GM13976 (cell line): ENCODE measurements around the gene IL1RL1.
"Not testable (repeated sequence)": the region's sequence is repeated elsewhere in the genome, so short reads cannot be mapped to it uniquely, and the experiment has no call there.

Experiments used
- DNase-seq: peaks from one replicate; pipeline ENCODE4 v3.0.0; 2012; ENCODE audit warnings: low spot score
- in situ Hi-C: fragments of 300-500 bp; cut with MboI; formaldehyde crosslinking; loops from one replicate; pipeline ENCODE4 v1.12.0; 2022; ENCODE audit warnings: low sequenced_read_pairs, mixed read lengths, inconsistent platforms; ENCODE audit not compliant: unreplicated experiment
- TF ChIP-seq, protein P1 (sequence below): IDR thresholded peaks from 2 replicates; pipeline ENCODE4 v1.5.1; 2012; ENCODE audit warnings: borderline replicate concordance, mild to moderate bottlenecking; ENCODE audit not compliant: insufficient read depth; ENCODE audit errors: extremely low read depth, missing control alignments, control extremely low read depth

Gene IL1RL1

DNA sequence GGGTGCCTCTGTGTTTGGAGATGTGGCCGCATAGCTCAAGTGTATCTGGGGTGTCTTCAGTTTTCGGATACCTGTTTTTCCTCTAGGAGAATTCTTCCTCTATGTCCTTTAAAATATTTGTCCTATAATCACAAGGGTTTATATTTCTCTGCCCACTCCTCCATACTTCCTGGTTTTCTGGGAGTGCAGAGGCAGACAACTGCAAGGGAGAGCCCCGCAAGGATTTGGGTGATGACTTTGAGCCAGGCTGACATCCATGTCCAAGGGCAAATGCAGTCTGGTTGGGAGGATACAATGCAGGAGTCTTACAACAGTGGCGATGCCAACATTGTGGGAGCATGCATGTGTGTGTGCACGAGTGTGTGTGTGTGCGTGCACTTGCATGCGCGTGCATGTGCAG lies 2.1 kb downstream of the IL1RL1 start:
- TF ChIP-seq, protein P1, sequence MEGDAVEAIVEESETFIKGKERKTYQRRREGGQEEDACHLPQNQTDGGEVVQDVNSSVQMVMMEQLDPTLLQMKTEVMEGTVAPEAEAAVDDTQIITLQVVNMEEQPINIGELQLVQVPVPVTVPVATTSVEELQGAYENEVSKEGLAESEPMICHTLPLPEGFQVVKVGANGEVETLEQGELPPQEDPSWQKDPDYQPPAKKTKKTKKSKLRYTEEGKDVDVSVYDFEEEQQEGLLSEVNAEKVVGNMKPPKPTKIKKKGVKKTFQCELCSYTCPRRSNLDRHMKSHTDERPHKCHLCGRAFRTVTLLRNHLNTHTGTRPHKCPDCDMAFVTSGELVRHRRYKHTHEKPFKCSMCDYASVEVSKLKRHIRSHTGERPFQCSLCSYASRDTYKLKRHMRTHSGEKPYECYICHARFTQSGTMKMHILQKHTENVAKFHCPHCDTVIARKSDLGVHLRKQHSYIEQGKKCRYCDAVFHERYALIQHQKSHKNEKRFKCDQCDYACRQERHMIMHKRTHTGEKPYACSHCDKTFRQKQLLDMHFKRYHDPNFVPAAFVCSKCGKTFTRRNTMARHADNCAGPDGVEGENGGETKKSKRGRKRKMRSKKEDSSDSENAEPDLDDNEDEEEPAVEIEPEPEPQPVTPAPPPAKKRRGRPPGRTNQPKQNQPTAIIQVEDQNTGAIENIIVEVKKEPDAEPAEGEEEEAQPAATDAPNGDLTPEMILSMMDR, result no peak
- in situ Hi-C loops, result no loop called here
- no peak for DNase-seq

DNA sequence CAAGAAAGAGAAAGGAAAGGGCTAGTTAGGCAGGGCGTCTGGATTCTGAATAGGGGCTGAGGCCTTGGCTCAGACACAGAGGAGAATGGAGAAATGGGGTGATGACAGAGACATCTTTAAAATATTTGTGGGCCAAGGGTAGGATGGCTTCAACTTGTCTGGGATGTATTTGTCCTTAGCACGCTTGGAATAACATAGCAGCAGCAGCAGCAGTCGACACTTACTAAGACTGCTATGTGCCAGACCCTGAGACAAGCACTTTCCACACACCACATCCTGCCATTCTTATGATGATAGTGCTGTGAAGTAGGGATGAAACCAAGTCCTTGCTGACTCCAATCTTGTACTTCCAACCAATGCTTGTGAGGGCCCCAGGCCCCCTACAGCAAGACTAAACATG lies 2.6 kb downstream of the IL1RL1 start:
- DNase-seq, result no peak
- TF ChIP-seq, protein P1, result no peak
- in situ Hi-C loops, result no loop called here

DNA sequence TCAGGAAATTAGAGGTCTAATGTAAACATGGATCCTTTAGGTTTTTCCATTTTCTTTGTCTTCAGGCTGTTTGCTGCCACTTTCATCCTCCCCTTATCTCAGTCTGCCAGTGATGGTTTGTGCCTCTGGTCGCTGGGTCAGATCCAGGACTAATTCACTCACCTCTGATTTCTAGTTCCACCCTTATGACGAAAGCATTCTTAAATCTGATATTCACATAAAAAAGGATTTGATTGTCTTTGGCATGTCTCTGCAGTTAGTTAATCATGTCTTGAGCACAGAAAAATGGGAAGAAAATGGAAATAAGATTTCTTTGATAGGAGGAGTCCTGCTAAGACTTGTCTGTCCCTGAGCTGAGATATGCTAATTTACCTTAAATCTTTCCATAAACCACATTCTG lies 4.6 kb downstream of the IL1RL1 start:
- DNase-seq, result no peak
- TF ChIP-seq, protein P1, result no peak
- in situ Hi-C loops, result no loop called here

DNA sequence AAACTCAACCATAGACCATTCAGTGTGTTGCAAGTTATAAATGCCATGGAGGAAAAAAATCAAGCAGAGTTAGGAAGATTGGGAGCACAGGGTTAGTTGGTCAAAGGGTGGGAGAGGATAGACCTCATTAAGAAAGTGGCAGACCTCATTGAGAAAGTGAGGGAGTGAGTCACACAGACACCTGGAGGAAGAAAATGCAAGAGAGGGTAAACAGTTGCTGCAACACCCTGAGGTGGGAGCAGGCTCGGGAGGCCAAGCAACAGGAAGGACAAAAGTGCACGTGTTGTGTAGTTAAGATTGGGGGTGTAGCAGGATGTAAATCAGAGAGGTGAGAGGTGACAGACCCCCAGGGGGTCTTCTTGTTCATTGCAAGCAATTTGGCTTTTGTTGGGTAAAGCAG lies 6.4 kb downstream of the IL1RL1 start:
- TF ChIP-seq, protein P1, result no peak
- in situ Hi-C loops, result no loop called here
- no peak for DNase-seq

DNA sequence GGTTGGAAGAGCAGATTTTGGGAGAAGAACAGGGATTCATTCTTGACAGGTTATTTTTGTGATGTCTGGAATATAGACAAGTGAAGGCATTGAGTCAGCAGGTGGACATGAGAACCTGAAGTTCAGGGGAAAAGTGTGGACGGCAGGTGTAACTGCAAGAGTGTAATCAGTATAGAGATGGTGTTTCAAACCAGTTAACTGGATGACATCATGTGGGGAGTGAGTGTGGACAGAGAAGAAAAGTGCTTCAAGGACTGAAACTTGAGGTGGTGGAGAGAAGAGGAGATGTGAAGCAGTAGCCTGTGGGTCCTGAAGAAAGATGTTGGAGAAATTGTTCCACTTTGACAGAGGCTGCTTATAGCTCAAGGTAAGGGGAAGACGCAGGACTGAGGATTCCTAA lies 7.1 kb downstream of the IL1RL1 start:
- in situ Hi-C loops, result no loop called here
- no peak for DNase-seq
- TF ChIP-seq, protein P1, result no peak

DNA sequence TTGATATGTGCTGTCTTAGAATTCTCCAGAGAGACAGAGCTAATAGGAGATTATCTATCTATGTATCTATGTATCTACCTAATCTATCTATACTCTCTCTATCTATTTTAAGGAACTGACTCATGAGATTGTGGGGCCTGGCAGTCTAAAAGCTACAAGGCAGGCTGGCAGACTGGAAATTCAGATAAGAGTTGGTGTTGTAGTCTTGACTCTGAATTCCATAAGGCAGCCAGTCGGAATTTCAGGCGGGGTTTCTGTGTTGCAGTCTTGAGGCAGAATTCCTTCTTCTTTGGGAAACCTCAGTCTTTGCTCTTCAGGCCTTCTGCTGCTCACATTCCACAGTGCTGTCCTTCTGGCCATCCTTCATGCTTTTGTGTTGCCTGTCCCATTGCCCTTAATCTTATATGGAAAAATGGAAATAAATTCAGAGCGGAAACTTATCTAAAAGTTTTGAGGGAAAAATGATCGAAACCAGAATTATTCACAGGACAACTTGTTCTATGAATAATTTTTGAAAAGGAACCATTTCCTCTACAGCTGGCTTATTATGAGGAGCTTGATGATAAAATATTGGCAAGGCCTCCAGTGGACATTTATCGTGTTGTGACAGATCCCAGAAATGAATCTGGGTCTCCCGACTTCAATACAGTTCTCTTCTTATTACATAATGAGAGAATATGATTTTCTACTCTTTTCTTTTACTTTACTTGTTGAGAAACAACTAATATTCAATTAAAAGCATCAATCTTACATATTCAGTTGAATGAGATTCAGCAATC lies 10.8 kb downstream of the IL1RL1 start:
- no peak for DNase-seq
- TF ChIP-seq, protein P1, result no peak
- in situ Hi-C loops, result no loop called here

DNA sequence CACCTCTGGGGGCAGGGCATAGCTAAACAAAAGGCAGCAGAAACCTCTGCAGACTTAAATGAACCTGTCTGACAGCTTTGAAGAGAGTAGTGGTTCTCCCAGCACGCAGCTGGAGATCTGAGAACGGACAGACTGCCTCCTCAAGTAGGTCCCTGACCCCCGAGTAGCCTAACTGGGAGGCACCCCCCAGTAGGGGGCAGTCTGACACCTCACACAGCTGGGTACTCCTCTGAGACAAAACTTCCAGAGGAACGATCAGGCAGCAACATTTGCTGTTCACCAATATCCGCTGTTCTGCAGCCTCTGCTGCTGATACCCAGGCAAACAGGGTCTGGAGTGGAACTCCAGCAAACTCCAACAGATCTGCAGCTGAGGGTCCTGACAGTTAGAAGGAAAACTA lies 13.6 kb downstream of the IL1RL1 start:
- in situ Hi-C loops, DNase-seq: not testable (repeated sequence)
